ENCODE data around the gene CCDC116. TPM values are rescaled to one million over a fixed set of nuclear protein-coding genes. Genes with fewer than 3 reads are reported as not detected.
"Not testable (repeated sequence)": the region's sequence is repeated elsewhere in the genome, so short reads cannot be mapped to it uniquely, and the experiment has no call there.

CCDC116 gene
- total RNA-seq, 2 donors from 2014 or later = 0.46 to 0.84 TPM

GRCh38 chr22:21605887-21606564, 26.5 kb upstream of the CCDC116 start:
- Mint-ChIP-seq H3K27me3 (ENCODE audit: insufficient read depth) (no peaks in the 10 kb centered on the region), H3K4me1 (peaks cover 3% of the 10 kb centered on the region), H3K27ac (no peak overlapping the region), H3K36me3 (ENCODE audit: low read depth) (peaks cover 38% of the 10 kb centered on the region), H3K4me3 (no peak overlapping the region), H3K9me3 (no peaks in the 10 kb centered on the region)
- Histone ChIP-seq H3K9ac (ENCODE audit: extremely low read depth, low read length, poor library complexity, severe bottlenecking) (no peak overlapping the region), H3K36me3 (ENCODE audit: control insufficient read depth, insufficient read depth, low read length) (peaks cover 42% of the 10 kb centered on the region), H3K27me3 (ENCODE audit: control insufficient read depth, insufficient read depth, low read length, poor library complexity, severe bottlenecking) (no peaks in the 10 kb centered on the region), H3K9me3 (ENCODE audit: control insufficient read depth, low read length) (no peaks in the 10 kb centered on the region), H3K27ac (ENCODE audit: low read depth, low read length) (no peak overlapping the region), H3K4me3 (ENCODE audit: low read length) (no peak overlapping the region), H3K4me1 (ENCODE audit: control insufficient read depth, insufficient read depth, low read length) (no peaks in the 10 kb centered on the region)
- DNase-seq = no peak
- 95 to 96% methylated on average over 2 to 7 of the region's 7 CpGs for WGBS, 2 experiments (ENCODE audit: insufficient coverage in 1 of 2, insufficient read length in 1 of 2)
- TF ChIP-seq CTCF (conservative IDR thresholded peaks at IDR 0.05) = no peak

- Mint-ChIP-seq H3K27me3 (ENCODE audit: insufficient read depth) (no peaks in the 10 kb centered on the region), H3K4me1 (peaks cover 3% of the 10 kb centered on the region), H3K36me3 (ENCODE audit: low read depth) (peaks cover 46% of the 10 kb centered on the region), H3K4me3 (no peak overlapping the region), H3K9me3 (no peaks in the 10 kb centered on the region), H3K27ac (no peak overlapping the region)
- no peak for DNase-seq
- no peaks in the 10 kb centered on the region for H3K9me3 ChIP-seq (ENCODE audit: control insufficient read depth, low read length)
- H3K27me3 ChIP-seq (ENCODE audit: control insufficient read depth, insufficient read depth, low read length, poor library complexity, severe bottlenecking) = no peaks in the 10 kb centered on the region
- H3K36me3 ChIP-seq (ENCODE audit: control insufficient read depth, insufficient read depth, low read length) = peaks cover 49% of the 10 kb centered on the region
- no peak overlapping the region for H3K9ac ChIP-seq (ENCODE audit: extremely low read depth, low read length, poor library complexity, severe bottlenecking)
- no peak for TF ChIP-seq CTCF (conservative IDR thresholded peaks at IDR 0.05)
- H3K4me1 ChIP-seq (ENCODE audit: control insufficient read depth, insufficient read depth, low read length) = no peaks in the 10 kb centered on the region
- no peak overlapping the region for H3K27ac ChIP-seq (ENCODE audit: low read depth, low read length)
- H3K4me3 ChIP-seq (ENCODE audit: low read length) = no peak overlapping the region
- WGBS, 2 experiments (ENCODE audit: insufficient coverage in 1 of 2, insufficient read length in 1 of 2) = 98 to 99% methylated on average over 6 to 8 of the region's 8 CpGs
Observed at GRCh38 chr22:21606775-21607174, 25.8 kb upstream of the CCDC116 start.

- H3K9me3 ChIP-seq (ENCODE audit: control insufficient read depth, low read length); H3K9me3 Mint-ChIP-seq; H3K4me1 Mint-ChIP-seq; H3K27me3 ChIP-seq (ENCODE audit: control insufficient read depth, insufficient read depth, low read length, poor library complexity, severe bottlenecking); H3K9ac ChIP-seq (ENCODE audit: extremely low read depth, low read length, poor library complexity, severe bottlenecking); DNase-seq; H3K4me3 Mint-ChIP-seq; H3K27ac Mint-ChIP-seq; H3K27ac ChIP-seq (ENCODE audit: low read depth, low read length); H3K27me3 Mint-ChIP-seq (ENCODE audit: insufficient read depth); H3K4me1 ChIP-seq (ENCODE audit: control insufficient read depth, insufficient read depth, low read length); H3K4me3 ChIP-seq (ENCODE audit: low read length): not testable (repeated sequence)
- peaks cover 59% of the 10 kb centered on the region for H3K36me3 Mint-ChIP-seq (ENCODE audit: low read depth)
- peaks cover 64% of the 10 kb centered on the region for H3K36me3 ChIP-seq (ENCODE audit: control insufficient read depth, insufficient read depth, low read length)
- 96 to 98% methylated on average over 6 to 11 of the region's 11 CpGs for WGBS, 2 experiments (ENCODE audit: insufficient coverage in 1 of 2, insufficient read length in 1 of 2)
Observed at GRCh38 chr22:21609556-21610157, 22.9 kb upstream of the CCDC116 start.
